ENCODE data around the gene STAT3. TPM values are rescaled to one million over a fixed set of nuclear protein-coding genes. Genes with fewer than 3 reads are reported as not detected.

The STAT3 gene
- total and polyA plus RNA-seq, 8 donors = 31.3 to 207 (median 104) TPM

- no peak for DNase-seq
- peaks cover 16 to 72% (median 40%) of the 10 kb centered on the region in 4 donors for H3K4me1 ChIP-seq
- no peaks in the 10 kb centered on the region for H3K9me3 ChIP-seq
- H3K27ac ChIP-seq = peak overlapping the region in 2 of 5 donors; percentile 59 to 66
- H3K36me3 ChIP-seq = peaks cover 33 to 46% (median 42%) of the 10 kb centered on the region in 4 donors
- no peaks in the 10 kb centered on the region for H3K27me3 ChIP-seq
- TF ChIP-seq CTCF (IDR thresholded peaks at IDR 0.05) = no peak
- no peak for TF ChIP-seq POLR2A (IDR thresholded peaks at IDR 0.05)
- TF ChIP-seq POLR2AphosphoS5 (IDR thresholded peaks at IDR 0.05) = no peak
- no peak for TF ChIP-seq EP300 (IDR thresholded peaks at IDR 0.05)
- WGBS, 5 donors = 90 to 97% (median 96%) methylated on average over 3 of the region's 3 CpGs
- H3K4me3 ChIP-seq = no peak overlapping the region
- intact Hi-C loops (cut with DNase I; ENCODE audit: low total_unique reads) = no loop called here
Observed at GRCh38 chr17:42348104-42348503, 40.1 kb downstream of the STAT3 start.

- TF ChIP-seq EP300 (IDR thresholded peaks at IDR 0.05) (no peak), CTCF (IDR thresholded peaks at IDR 0.05) (no peak), POLR2AphosphoS5 (IDR thresholded peaks at IDR 0.05) (no peak)
- intact Hi-C loops (cut with DNase I; ENCODE audit: low total_unique reads) = no loop called here
- Histone ChIP-seq H3K27me3 (no peaks in the 10 kb centered on the region), H3K4me1 (peaks cover 16 to 69% (median 37%) of the 10 kb centered on the region in 4 donors), H3K4me3 (no peak overlapping the region), H3K9me3 (no peaks in the 10 kb centered on the region), H3K36me3 (peaks cover 37 to 51% (median 47%) of the 10 kb centered on the region in 4 donors), H3K27ac (peak overlapping the region in 4 of 5 donors; percentile 57 to 66 (median 60))
- WGBS, 5 donors = 79 to 84% (median 83%) methylated on average over 3 of the region's 3 CpGs
- DNase-seq = no peak
Observed at GRCh38 chr17:42347606-42348005, 40.6 kb downstream of the STAT3 start.

GRCh38 chr17:42347198-42347597 lies 41.0 kb downstream of the STAT3 start:
- peak overlapping the region in 4 of 5 donors; percentile 57 to 66 (median 60) for H3K27ac ChIP-seq
- TF ChIP-seq POLR2AphosphoS5 (IDR thresholded peaks at IDR 0.05) (peak in 1 of 3 donors; percentile 69), EP300 (IDR thresholded peaks at IDR 0.05) (no peak), POLR2A (IDR thresholded peaks at IDR 0.05) (no peak), CTCF (IDR thresholded peaks at IDR 0.05) (no peak)
- DNase-seq = peak; percentile 50 to 67
- no peaks in the 10 kb centered on the region for H3K27me3 ChIP-seq
- H3K9me3 ChIP-seq = no peaks in the 10 kb centered on the region
- no peak overlapping the region for H3K4me3 ChIP-seq
- intact Hi-C loops (cut with DNase I; ENCODE audit: low total_unique reads) = no loop called here
- peaks cover 16 to 68% (median 33%) of the 10 kb centered on the region in 4 donors for H3K4me1 ChIP-seq
- peaks cover 37 to 55% (median 51%) of the 10 kb centered on the region in 4 donors for H3K36me3 ChIP-seq

GRCh38 chr17:42346481-42346880 lies 41.8 kb downstream of the STAT3 start:
- no peaks in the 10 kb centered on the region for H3K9me3 ChIP-seq
- WGBS, 5 donors = 87 to 94% (median 92%) methylated on average over 8 of the region's 8 CpGs
- H3K36me3 ChIP-seq = peaks cover 43 to 62% (median 58%) of the 10 kb centered on the region in 4 donors
- peak overlapping the region in 2 of 5 donors; percentile 12 to 20 for H3K27ac ChIP-seq
- H3K4me1 ChIP-seq = peaks cover 16 to 69% (median 30%) of the 10 kb centered on the region in 4 donors
- H3K4me3 ChIP-seq = no peak overlapping the region
- DNase-seq = no peak
- H3K27me3 ChIP-seq = no peaks in the 10 kb centered on the region
- intact Hi-C loops (cut with DNase I; ENCODE audit: low total_unique reads) = no loop called here
- TF ChIP-seq POLR2A (IDR thresholded peaks at IDR 0.05) (no peak), POLR2AphosphoS5 (IDR thresholded peaks at IDR 0.05) (no peak), CTCF (IDR thresholded peaks at IDR 0.05) (no peak), EP300 (IDR thresholded peaks at IDR 0.05) (no peak)

Measured in stomach (tissue), 9 donors.